OCI-LY3 (cell line): ENCODE data around the gene BCL11B.

Experiments
- H2AFZ ChIP-seq: fragments of 200-600, 300-600 bp; shearing (Covaris generic); 2 replicates; pipeline ENCODE4 v1.6.0; 2014; ENCODE audit warnings: antibody characterized with exemption, low read depth, low read length
- H3K27ac ChIP-seq: fragments of 200-600, 300-600 bp; sonication (generic); 2 replicates; pipeline ENCODE4 v1.5.1; 2014; ENCODE audit warnings: mild to moderate bottlenecking, low read length, moderate library complexity, mixed read lengths
- H3K27me3 ChIP-seq: fragments of 200-600, 300-600 bp; sonication (generic); 2 replicates; pipeline ENCODE4 v1.6.1; 2014; ENCODE audit warnings: low read depth, low read length, mixed read lengths
- H3K36me3 ChIP-seq: fragments of 200-600, 300-600 bp; sonication (generic); replicated peaks from 2 replicates; pipeline ENCODE3; 2014; ENCODE audit warnings: low read depth, low read length, mixed read lengths
- H3K4me1 ChIP-seq: fragments of 300-600, 200-600 bp; sonication (generic); 2 replicates; pipeline ENCODE4 v1.6.1; 2014; ENCODE audit warnings: low read length, mixed read lengths
- H3K4me2 ChIP-seq: fragments of 200-600, 300-600 bp; sonication (generic); 2 replicates; pipeline ENCODE4 v1.6.1; 2014; ENCODE audit warnings: low read length, mixed read lengths
- H3K4me3 ChIP-seq: fragments of 300-600, 200-600 bp; sonication (generic); 2 replicates; pipeline ENCODE4 v1.5.1; 2014; ENCODE audit warnings: antibody characterized with exemption, mild to moderate bottlenecking, low read length, moderate library complexity
- H3K79me2 ChIP-seq: fragments of 300-600, 200-600 bp; shearing (Covaris generic); 2 replicates; pipeline ENCODE4 v1.6.1; 2014; ENCODE audit warnings: mild to moderate bottlenecking, low read length, mixed read lengths
- H3K9ac ChIP-seq: fragments of 300-600, 200-600 bp; shearing (Covaris generic); 2 replicates; pipeline ENCODE4 v1.6.0; 2014; ENCODE audit warnings: mild to moderate bottlenecking, low read length, moderate library complexity
- H3K9me3 ChIP-seq: fragments of 200-600, 300-600 bp; shearing (Covaris generic); 2 replicates; pipeline ENCODE4 v1.6.1; 2014; ENCODE audit warnings: low read length, mixed read lengths; ENCODE audit not compliant: insufficient read depth
- H4K20me1 ChIP-seq: fragments of 200-600, 300-600 bp; sonication (generic); 2 replicates; pipeline ENCODE4 v1.6.1; 2016; ENCODE audit warnings: low read length, mixed read lengths; ENCODE audit not compliant: insufficient read depth
- CTCF ChIP-seq: fragments of 200-600, 300-600 bp; sonication (generic); IDR thresholded peaks from 2 replicates; pipeline ENCODE4 v1.5.1; 2014; ENCODE audit warnings: antibody characterized with exemption, low read length, low read depth
- EZH2phosphoT487 ChIP-seq: fragments of 200-600 bp; shearing (Covaris generic); IDR thresholded peaks from 2 replicates; pipeline ENCODE4 v1.6.1; 2018; ENCODE audit warnings: antibody characterized with exemption, mixed run types, low read depth

The BCL11B gene

GRCh38 chr14:99260587-99261551 is 11.1 kb downstream of the BCL11B start:
- H3K4me2 ChIP-seq = peak overlapping the region; percentile 12; the same call in 1 of the 2 replicates
- H3K27me3 ChIP-seq = no peaks in the 10 kb centered on the region
- H3K4me3 ChIP-seq = no peak overlapping the region
- H3K36me3 ChIP-seq = no peaks in the 10 kb centered on the region
- H2AFZ ChIP-seq = no peak overlapping the region
- TF ChIP-seq CTCF (no peak), EZH2phosphoT487 (no peak)
- no peak overlapping the region for H3K9ac ChIP-seq
- no peak overlapping the region for H3K27ac ChIP-seq
- no peaks in the 10 kb centered on the region for H4K20me1 ChIP-seq
- H3K9me3 ChIP-seq = no peaks in the 10 kb centered on the region
- H3K4me1 ChIP-seq = peaks cover 15% of the 10 kb centered on the region
- no peaks in the 10 kb centered on the region for H3K79me2 ChIP-seq

GRCh38 chr14:99260116-99260515 is 11.9 kb downstream of the BCL11B start:
- Histone ChIP-seq H3K4me2 (no peak overlapping the region), H3K36me3 (no peaks in the 10 kb centered on the region), H2AFZ (no peak overlapping the region), H3K9me3 (no peaks in the 10 kb centered on the region), H3K79me2 (no peaks in the 10 kb centered on the region), H3K4me3 (no peak overlapping the region), H3K27me3 (no peaks in the 10 kb centered on the region), H3K9ac (no peak overlapping the region), H4K20me1 (no peaks in the 10 kb centered on the region), H3K27ac (no peak overlapping the region), H3K4me1 (peaks cover 15% of the 10 kb centered on the region)
- TF ChIP-seq CTCF = no peak
- no peak for TF ChIP-seq EZH2phosphoT487

- H3K4me3 ChIP-seq = no peak overlapping the region
- H3K79me2 ChIP-seq = no peaks in the 10 kb centered on the region
- no peaks in the 10 kb centered on the region for H4K20me1 ChIP-seq
- H3K36me3 ChIP-seq = no peaks in the 10 kb centered on the region
- no peak overlapping the region for H3K9ac ChIP-seq
- no peaks in the 10 kb centered on the region for H3K9me3 ChIP-seq
- H3K4me1 ChIP-seq = peaks cover 15% of the 10 kb centered on the region
- H2AFZ ChIP-seq = no peak overlapping the region
- H3K27me3 ChIP-seq = peaks cover 4% of the 10 kb centered on the region
- H3K4me2 ChIP-seq = no peak overlapping the region
- H3K27ac ChIP-seq = no peak overlapping the region
- TF ChIP-seq EZH2phosphoT487 = no peak
- TF ChIP-seq CTCF = no peak
Observed at GRCh38 chr14:99258876-99259726, 12.9 kb downstream of the BCL11B start.
